SK-N-SH (cell line): ENCODE results near the gene HOXB7.

Experiments
- CTCF ChIP-seq: fragments of 200-600 bp; sonication (generic); IDR thresholded peaks from 2 replicates; pipeline ENCODE4 v1.6.1; 2017; ENCODE audit warnings: antibody characterized with exemption, mild to moderate bottlenecking, moderate library complexity
- ELF1 ChIP-seq: IDR thresholded peaks from 2 replicates; pipeline ENCODE4 v1.4.0; 2012
- EP300 ChIP-seq, 2 experiments: IDR thresholded peaks; 2 replicates each; pipeline versions ENCODE4 v1.4.0 to v1.6.1; 2012; ENCODE audit warnings: borderline replicate concordance in 1 of 2, low read depth in 1 of 2, low read length in 1 of 2
- EZH2phosphoT487 ChIP-seq: fragments of 200-600 bp; sonication (generic); IDR thresholded peaks from 2 replicates; pipeline ENCODE4 v1.6.1; 2017; ENCODE audit warnings: low read depth, mixed run types, mild to moderate bottlenecking, antibody characterized with exemption, moderate library complexity, borderline replicate concordance
- GABPA ChIP-seq: IDR thresholded peaks from 2 replicates; pipeline ENCODE4 v1.4.0; 2012; ENCODE audit warnings: low read depth, mild to moderate bottlenecking
- JUND ChIP-seq: IDR thresholded peaks from 2 replicates; pipeline ENCODE4 v1.4.0; 2012
- MAX ChIP-seq: IDR thresholded peaks from 2 replicates; pipeline ENCODE4 v1.4.0; 2012; ENCODE audit warnings: low read depth
- PBX3 ChIP-seq: IDR thresholded peaks from 2 replicates; pipeline ENCODE4; 2012
- POLR2AphosphoS5 ChIP-seq: IDR thresholded peaks from 2 replicates; pipeline ENCODE4 v1.6.1; 2012; ENCODE audit warnings: low read depth, low read length
- RAD21 ChIP-seq: IDR thresholded peaks from 2 replicates; pipeline ENCODE4 v1.6.1; 2012; ENCODE audit warnings: mild to moderate bottlenecking, low read length
- TCF12 ChIP-seq: IDR thresholded peaks from 2 replicates; pipeline ENCODE4 v1.4.0; 2012

- TF ChIP-seq EP300 (IDR thresholded peaks at IDR 0.05; ENCODE audit: borderline replicate concordance in 1 of 2, low read depth in 1 of 2, low read length in 1 of 2) (no peak), CTCF (no peak), POLR2AphosphoS5 (no peak), ELF1 (no peak), RAD21 (no peak), EZH2phosphoT487 (no peak), JUND (no peak), GABPA (no peak), PBX3 (no peak), MAX (no peak), TCF12 (no peak)
These were observed 30.8 kb upstream of the HOXB7 start for GRCh38 chr17:48641541-48642058.
